Measurements from ENCODE around the gene RAB31.

DNA sequence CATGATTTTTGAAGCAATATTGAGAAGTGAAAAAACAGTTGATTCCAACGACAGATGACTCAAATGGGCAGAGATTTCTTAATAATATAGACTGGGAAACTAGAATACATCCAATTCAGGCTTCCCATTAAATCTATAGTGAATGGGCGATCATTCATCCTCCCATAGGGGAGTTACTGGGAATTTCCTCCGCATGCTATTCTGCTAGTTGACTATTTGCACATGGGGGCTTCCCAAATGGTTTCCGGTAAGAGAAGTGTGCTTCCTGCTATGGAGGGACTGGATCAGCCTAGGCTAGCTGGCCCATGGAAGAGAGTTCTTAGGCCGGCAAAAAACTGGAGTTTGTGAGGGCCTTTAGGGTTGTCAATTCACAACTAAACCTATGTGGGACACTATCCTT lies 203.1 kb downstream of the RAB31 start:
- TF ChIP-seq CTCF (IDR thresholded peaks at IDR 0.05 in 8 of 11, conservative IDR thresholded peaks at IDR 0.05 in 3 of 11) (no peak), POLR2A (IDR thresholded peaks at IDR 0.05) (no peak)
